Central memory CD4-positive, alpha-beta T cell (primary cell): Measurements from ENCODE around the gene CR1.
"Not testable (repeated sequence)": the region's sequence is repeated elsewhere in the genome, so short reads cannot be mapped to it uniquely, and the experiment has no call there.

Experiments used
- DNase-seq: peaks from one replicate; pipeline ENCODE4 v3.0.0; 2022

Gene CR1

GRCh38 chr1:207682872-207683434 is 187.0 kb downstream of the CR1 start:
- not testable (repeated sequence) for DNase-seq

DNA sequence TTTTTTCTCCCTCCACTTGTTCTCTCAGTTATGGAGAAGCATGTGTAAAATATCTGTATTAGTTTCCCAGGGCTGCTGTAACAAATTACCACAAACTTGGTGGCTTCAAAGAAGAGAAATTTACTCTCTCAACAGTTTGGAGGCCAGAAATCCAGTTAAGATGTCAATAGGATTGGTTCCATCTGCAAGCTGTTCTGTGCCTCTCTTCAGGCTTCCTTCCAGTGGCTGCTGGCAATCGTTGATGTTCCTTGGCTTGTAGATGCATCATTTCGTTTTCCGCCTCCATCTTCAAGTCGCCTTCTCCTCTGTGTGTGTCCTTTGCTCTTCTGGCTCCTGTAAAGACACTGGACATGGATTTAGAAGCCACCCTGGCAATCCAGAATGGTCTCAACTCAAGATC is 194.6 kb downstream of the CR1 start:
- DNase-seq: not testable (repeated sequence)

DNA sequence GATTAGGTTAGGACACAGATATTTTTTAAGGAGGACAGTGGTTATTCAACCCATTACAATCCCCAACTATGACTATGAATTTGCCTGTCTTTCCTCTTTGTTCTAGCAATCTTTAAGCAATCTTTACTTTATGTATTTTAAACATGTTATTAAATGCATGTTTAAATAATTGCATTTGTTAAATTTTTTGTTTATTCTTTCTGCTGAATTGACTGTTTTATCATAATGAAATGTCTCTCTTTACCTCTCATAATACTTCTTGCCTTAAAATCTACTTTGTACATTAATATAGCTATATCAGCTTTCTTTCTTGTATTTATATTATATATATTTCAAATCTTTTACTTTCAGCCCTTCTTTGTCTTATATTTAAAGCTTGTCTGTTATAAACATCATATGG is 195.1 kb downstream of the CR1 start:
- DNase-seq: no peak
